Measurements from ENCODE around the gene CNP.
"Not testable (repeated sequence)": the region's sequence is repeated elsewhere in the genome, so short reads cannot be mapped to it uniquely, and the experiment has no call there.

Gene CNP

GRCh38 chr17:42010266-42010680 is 43.7 kb downstream of the CNP start:
- not testable (repeated sequence) for DNase-seq

DNA sequence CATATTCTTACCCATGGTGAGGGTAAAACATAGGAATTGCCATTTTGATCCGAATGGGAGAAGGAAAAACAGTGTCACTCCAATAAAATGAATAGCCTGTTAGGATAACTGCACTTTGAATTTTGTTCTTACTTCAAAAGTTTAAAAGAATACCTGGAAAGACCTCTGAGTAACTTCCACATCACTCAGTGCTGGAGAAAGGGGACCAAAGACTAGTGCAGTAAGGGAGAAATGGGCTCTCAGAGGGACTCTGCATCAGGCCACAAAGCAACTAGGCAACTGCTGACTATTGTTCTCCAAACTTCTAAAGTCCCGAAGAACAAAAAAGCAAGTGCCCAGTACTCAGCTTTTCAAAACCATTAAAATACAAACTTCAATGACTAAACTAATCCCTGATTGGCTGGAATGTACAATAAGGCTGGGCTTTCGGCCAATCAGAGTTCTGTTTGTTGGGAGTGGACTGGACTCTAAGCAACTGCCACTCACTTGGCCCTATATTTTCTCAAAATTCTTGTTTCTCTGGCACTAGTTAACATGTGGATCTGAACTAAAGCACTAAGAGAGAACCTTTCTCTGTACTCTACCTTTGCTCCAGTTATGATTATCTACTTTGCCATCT is 44.4 kb downstream of the CNP start:
- DNase-seq, result peak; percentile 42

GRCh38 chr17:42012363-42012762 is 45.8 kb downstream of the CNP start:
- DNase-seq, result not testable (repeated sequence)

DNA sequence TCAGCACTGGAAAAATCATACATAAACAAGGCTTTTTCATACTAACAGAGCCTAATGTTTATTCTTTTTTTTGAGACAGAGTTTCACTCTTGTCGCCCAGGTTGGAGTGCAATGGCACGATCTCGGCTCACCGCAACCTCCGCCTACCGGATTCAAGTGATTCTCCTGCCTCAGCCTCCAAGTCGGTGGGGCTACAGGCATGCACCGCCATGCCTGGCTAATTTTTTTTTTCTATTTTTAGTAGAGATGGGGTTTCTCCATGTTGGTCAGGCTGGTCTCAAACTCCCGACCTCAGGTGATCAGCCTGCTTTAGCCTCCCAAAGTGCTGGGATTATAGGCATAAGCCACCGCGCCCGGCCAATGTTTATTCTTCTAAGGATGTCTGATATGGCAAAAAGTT is 47.1 kb downstream of the CNP start:
- DNase-seq, result not testable (repeated sequence)

GRCh38 chr17:42016411-42016831 is 49.8 kb downstream of the CNP start:
- peak; percentile 32 for DNase-seq

- peak; percentile 93 for DNase-seq
Observed at GRCh38 chr17:42016941-42017865, 50.6 kb downstream of the CNP start, which contains the start of gene DNAJC7. TSS of gene DNAJC7 (minus strand) at chr17:42017439. CDS start at chr17:42017416, 23 bp downstream.

DNA sequence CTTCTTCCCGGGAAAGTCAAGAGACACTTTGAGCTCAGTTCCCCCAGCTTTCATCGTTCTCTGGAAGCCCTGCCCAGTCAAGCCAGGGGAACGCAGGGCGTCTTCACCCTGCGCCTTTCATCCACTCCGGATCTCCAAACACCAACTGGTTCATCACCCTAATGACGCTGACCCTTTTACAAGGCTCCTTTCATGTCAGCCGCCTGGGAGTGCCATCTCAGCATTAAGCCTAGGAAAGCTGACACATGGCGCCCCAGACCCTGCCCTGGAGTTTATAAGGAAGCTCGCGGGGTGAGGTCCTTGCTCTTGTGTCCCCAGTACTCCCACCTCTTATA is 51.2 kb downstream of the CNP start:
- peak; percentile 50 for DNase-seq

DNA sequence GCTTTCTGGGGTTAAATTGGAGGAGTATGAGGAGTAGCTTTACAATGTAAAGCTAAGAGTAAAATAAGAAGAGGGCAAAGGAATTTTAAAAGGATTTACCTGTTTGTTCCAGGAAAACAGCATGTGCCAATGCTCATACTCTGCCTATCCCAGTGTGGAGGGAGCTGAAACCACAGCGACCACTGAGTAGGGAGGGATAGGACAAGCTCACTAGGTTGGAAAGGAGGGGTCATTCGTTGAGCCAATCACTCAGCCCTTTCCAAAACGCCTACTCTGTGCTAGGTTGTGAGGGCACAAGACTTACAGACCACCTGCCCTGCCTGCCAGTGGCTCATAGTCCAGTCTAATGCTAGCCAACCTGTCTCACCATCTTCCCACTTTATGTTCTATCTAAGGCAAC is 51.7 kb downstream of the CNP start:
- DNase-seq, result no peak

DNA sequence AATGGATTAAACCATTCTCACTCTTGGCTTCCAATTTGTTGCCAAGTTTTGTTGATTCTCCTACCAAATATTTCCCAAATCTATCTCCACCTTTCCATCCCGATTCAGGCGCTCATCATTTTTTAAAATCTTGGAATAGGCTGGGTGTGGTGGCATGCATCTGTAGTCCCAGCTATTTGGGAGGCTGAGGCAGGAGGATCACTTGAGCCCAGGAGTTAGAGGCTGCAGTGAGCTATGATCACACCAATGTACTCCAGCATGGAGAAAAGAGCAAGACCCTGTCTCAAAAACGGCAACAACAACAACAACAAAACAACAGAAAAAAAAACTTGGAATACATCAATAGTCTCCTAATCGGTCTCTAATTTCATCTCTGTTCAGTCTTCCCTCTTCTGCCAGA is 52.4 kb downstream of the CNP start:
- no peak for DNase-seq

GRCh38 chr17:42019509-42020404 is 53.2 kb downstream of the CNP start, which contains the start of gene NKIRAS2:
TSS of gene NKIRAS2 (plus strand) at chr17:42020090. CDS start at chr17:42021578, 1,488 bp downstream.
- peak; percentile 97 for DNase-seq

GRCh38 chr17:42020845-42021244 is 54.2 kb downstream of the CNP start:
- not testable (repeated sequence) for DNase-seq

DNA sequence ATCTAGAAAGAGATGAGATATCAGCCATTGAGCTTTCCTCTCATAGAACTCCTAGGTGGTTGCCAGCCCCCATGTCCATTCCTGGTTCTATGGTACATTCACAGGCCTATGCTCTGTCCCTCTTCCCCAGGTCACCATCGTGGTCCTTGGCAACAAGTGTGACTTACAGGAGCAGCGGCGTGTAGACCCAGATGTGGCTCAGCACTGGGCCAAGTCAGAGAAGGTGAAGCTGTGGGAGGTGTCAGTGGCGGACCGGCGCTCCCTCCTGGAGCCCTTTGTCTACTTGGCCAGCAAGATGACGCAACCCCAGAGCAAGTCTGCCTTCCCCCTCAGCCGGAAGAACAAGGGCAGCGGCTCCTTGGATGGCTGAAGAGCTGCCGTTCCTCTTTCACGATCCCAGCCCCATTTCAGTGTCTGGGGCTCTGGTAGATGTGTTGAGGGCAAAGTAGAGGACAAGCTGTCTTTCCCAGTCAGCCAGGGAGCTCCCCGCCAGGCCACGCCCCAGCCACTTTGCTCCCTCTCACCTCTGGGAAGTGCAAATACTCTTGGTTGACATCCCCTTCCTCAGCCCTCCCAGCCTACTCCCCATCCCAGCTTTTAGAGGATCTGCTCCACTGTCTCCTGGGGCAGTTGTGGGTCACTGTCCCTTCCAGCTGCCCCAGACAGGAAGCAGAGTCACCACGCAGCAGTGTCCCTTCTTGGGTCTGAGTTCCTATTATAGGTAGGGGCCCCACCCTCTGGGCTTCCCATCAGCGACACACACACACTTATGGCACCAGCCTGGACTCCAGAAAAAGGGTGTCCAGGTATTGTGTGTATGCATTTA is 57.1 kb downstream of the CNP start:
- DNase-seq, result no peak

DNA sequence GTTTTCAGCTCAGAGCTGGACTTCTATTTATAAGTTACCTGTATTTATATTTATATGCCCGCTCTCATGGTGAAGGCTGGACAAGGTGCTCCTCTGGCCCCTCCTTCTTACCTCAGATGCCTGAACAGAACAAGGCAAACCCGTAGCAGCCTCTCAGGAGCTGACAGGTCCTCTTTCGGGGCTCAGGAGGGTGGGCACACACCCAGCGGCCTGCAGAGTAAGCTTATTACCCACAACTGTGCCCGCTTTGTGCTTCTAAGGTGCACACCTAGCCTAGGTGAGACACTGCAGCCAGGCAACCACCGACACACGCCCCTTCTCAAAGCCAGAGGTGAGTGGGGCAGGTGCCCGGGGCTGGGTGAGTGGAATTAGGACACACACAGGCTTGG is 58.6 kb downstream of the CNP start:
- no peak for DNase-seq

DNA sequence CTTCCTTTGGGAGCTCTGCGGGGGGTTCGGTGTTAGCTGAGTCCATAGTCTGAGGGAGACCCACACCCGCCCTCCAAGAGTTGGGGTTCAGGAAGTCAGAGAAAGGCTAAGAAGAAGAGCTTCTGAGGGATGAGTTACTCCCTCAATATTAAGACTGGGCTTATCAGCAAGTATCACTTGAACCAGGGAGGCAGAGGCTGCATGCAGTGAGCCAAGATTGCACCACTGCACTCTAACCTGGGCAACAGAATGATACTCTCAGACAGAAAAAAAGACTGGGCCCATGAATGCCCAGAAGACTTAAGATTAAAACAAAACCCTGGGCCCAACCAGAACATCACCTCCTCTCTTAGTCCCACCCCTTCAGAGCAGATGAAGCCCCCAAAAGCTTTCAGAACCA is 59.3 kb downstream of the CNP start:
- DNase-seq, result no peak

DNA sequence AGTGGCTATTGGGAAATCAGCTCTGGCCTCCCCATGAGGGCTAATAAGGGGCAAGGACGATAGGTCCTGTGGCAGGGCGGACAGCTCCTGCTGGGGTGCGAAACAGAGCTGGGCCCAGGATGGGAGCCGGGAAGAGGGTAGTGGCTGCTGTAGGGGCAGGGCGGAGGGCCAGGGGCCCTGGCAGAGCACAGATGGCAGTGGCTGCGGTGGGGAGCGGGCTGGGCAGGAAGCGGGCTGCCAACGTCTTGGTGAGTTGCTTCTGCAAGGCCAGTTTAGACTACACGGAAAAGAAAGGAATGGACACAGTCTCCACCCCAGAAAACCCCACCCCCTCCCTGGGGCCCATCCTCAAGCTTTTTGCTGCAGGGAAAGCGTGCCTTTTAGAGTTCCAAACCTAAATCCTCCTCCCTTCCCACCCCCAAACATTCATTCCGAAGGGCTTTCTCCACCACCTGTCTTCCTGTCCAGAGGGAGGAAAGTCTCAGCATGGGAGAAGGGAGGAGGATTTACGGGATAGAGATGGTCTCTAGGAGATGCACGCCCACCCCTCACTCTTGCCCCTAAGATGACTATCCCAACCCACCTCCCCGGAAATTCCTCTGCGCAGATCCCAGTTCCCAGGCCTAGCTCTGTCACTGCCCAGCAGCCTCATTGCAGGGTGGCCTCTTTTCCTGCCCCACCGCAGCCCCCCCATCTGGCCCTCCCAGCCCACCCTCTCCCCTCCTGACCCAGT is 60.4 kb downstream of the CNP start:
- no peak for DNase-seq
